Measurements from ENCODE around the gene C18orf54. TPM values are rescaled to one million over a fixed set of nuclear protein-coding genes. Genes with fewer than 3 reads are reported as not detected.

The C18orf54 gene
- total RNA-seq, 1 donor from 2014 or later: 1.7 TPM

GRCh38 chr18:54387631-54388030, 29.9 kb downstream of the C18orf54 start:
- DNase-seq (ENCODE audit: extremely low spot score in 2 of 2): no peak

GRCh38 chr18:54388203-54389142, 30.8 kb downstream of the C18orf54 start:
- intact Hi-C loops (cut with DNase I): loop anchor here (5.0 kb wide), 1 partner anchor 594 kb away; no protein-coding TSS in a partner anchor
- Histone ChIP-seq H3K4me1 (no peaks in the 10 kb centered on the region), H3K27ac (no peak overlapping the region), H3K4me3 (no peak overlapping the region), H3K9me3 (no peaks in the 10 kb centered on the region), H3K27me3 (no peaks in the 10 kb centered on the region), H3K36me3 (no peaks in the 10 kb centered on the region)
- no peak for DNase-seq (ENCODE audit: extremely low spot score in 2 of 2)
- no peak for TF ChIP-seq POLR2A (IDR thresholded peaks at IDR 0.05)
- no peak for TF ChIP-seq CTCF (IDR thresholded peaks at IDR 0.05)
- no peak for TF ChIP-seq POLR2AphosphoS5 (IDR thresholded peaks at IDR 0.05; ENCODE audit: insufficient read depth in 1 of 2, low read depth in 1 of 2)

More at GRCh38 chr18:54387631-54388030, 29.9 kb downstream of the C18orf54 start:
- Histone ChIP-seq H3K4me3 (no peak overlapping the region), H3K27ac (no peak overlapping the region), H3K36me3 (no peaks in the 10 kb centered on the region), H3K4me1 (no peaks in the 10 kb centered on the region), H3K27me3 (no peaks in the 10 kb centered on the region), H3K9me3 (no peaks in the 10 kb centered on the region)
- no peak for TF ChIP-seq CTCF (IDR thresholded peaks at IDR 0.05)
- TF ChIP-seq POLR2A (IDR thresholded peaks at IDR 0.05): no peak
- no peak for TF ChIP-seq POLR2AphosphoS5 (IDR thresholded peaks at IDR 0.05; ENCODE audit: insufficient read depth in 1 of 2, low read depth in 1 of 2)
- intact Hi-C loops (cut with DNase I): loop anchor here (5.0 kb wide), 1 partner anchor 595 kb away; no protein-coding TSS in a partner anchor

GRCh38 chr18:54389143-54389505, 31.4 kb downstream of the C18orf54 start:
- intact Hi-C loops (cut with DNase I): loop anchor here (5.0 kb wide), 1 partner anchor 593 kb away; no protein-coding TSS in a partner anchor
- no peaks in the 10 kb centered on the region for H3K4me1 ChIP-seq
- no peaks in the 10 kb centered on the region for H3K36me3 ChIP-seq
- no peak overlapping the region for H3K4me3 ChIP-seq
- H3K9me3 ChIP-seq: no peaks in the 10 kb centered on the region
- H3K27me3 ChIP-seq: no peaks in the 10 kb centered on the region
- no peak for DNase-seq (ENCODE audit: extremely low spot score in 2 of 2)
- TF ChIP-seq POLR2AphosphoS5 (IDR thresholded peaks at IDR 0.05; ENCODE audit: insufficient read depth in 1 of 2, low read depth in 1 of 2): no peak
- no peak for TF ChIP-seq CTCF (IDR thresholded peaks at IDR 0.05)
- no peak for TF ChIP-seq POLR2A (IDR thresholded peaks at IDR 0.05)
- H3K27ac ChIP-seq: no peak overlapping the region

GRCh38 chr18:54390838-54391237, 33.1 kb downstream of the C18orf54 start:
- DNase-seq (ENCODE audit: extremely low spot score in 2 of 2): no peak
- intact Hi-C loops (cut with DNase I): no loop called here
- Histone ChIP-seq H3K9me3 (no peaks in the 10 kb centered on the region), H3K4me1 (no peaks in the 10 kb centered on the region), H3K36me3 (no peaks in the 10 kb centered on the region), H3K27ac (no peak overlapping the region), H3K27me3 (no peaks in the 10 kb centered on the region), H3K4me3 (no peak overlapping the region)
- no peak for TF ChIP-seq POLR2AphosphoS5 (IDR thresholded peaks at IDR 0.05; ENCODE audit: insufficient read depth in 1 of 2, low read depth in 1 of 2)

GRCh38 chr18:54392543-54393023, 34.9 kb downstream of the C18orf54 start:
- DNase-seq (ENCODE audit: extremely low spot score in 2 of 2): no peak
- intact Hi-C loops (cut with DNase I): no loop called here
- no peak for TF ChIP-seq POLR2AphosphoS5 (IDR thresholded peaks at IDR 0.05; ENCODE audit: insufficient read depth in 1 of 2, low read depth in 1 of 2)
- no peak for TF ChIP-seq POLR2A (IDR thresholded peaks at IDR 0.05)
- peak in 2 of 3 experiments; percentile 8 to 44 for TF ChIP-seq CTCF (IDR thresholded peaks at IDR 0.05)
- Histone ChIP-seq H3K4me3 (no peak overlapping the region), H3K36me3 (no peaks in the 10 kb centered on the region), H3K4me1 (no peaks in the 10 kb centered on the region), H3K9me3 (no peaks in the 10 kb centered on the region), H3K27ac (no peak overlapping the region), H3K27me3 (no peaks in the 10 kb centered on the region)
